A673 (cell line): Measurements from ENCODE around the gene FOXJ1. TPM values are rescaled to one million over a fixed set of nuclear protein-coding genes. Genes with fewer than 3 reads are reported as not detected.

Source experiments
- BruUV-seq: library from RNA; stranded (reverse); fragments of 400-500 nt; replicated peaks from 2 replicates; lab custom pipeline; 2021; lab: Mats Ljungman, UMichigan
- CTCF ChIA-PET: fragments of 300-600 bp; sonication (Branson Sonifier 250); formaldehyde crosslinking; loops from one replicate; lab custom pipeline; 2022; ENCODE audit warnings: antibody characterized with exemption; lab: Charles Lee
- POLR2A ChIA-PET: fragments of 300-600 bp; sonication (Branson Sonifier 250); formaldehyde crosslinking; loops from one replicate; lab custom pipeline; 2022; ENCODE audit warnings: antibody characterized with exemption; ENCODE audit not compliant: low non-redundant PET; lab: Charles Lee
- DNase-seq: peaks from one replicate; pipeline ENCODE4 v3.0.0-alpha.2; 2015; ENCODE audit warnings: low spot score
- H3K27ac ChIP-seq: fragments of 200-600 bp; sonication (generic); 2 replicates; pipeline ENCODE4 v1.5.1; 2016; ENCODE audit warnings: mixed run types, low read depth, mild to moderate bottlenecking, mixed read lengths, antibody characterized with exemption, low read length; ENCODE audit not compliant: poor library complexity, severe bottlenecking
- H3K27me3 ChIP-seq: fragments of 200-600 bp; sonication (generic); replicated peaks from 2 replicates; pipeline ENCODE4 v1.6.1; 2017; ENCODE audit warnings: mixed run types, low read depth, mild to moderate bottlenecking, mixed read lengths, antibody characterized with exemption, low read length; ENCODE audit not compliant: insufficient read depth, poor library complexity
- H3K36me3 ChIP-seq: fragments of 200-600 bp; sonication (generic); 2 replicates; pipeline ENCODE4 v1.6.1; 2016; ENCODE audit warnings: mixed run types, mild to moderate bottlenecking, mixed read lengths, antibody characterized with exemption, low read length; ENCODE audit not compliant: insufficient read depth, poor library complexity, severe bottlenecking
- H3K4me1 ChIP-seq: fragments of 200-600 bp; sonication (generic); 2 replicates; pipeline ENCODE4 v1.6.1; 2017; ENCODE audit warnings: mixed run types, mild to moderate bottlenecking, mixed read lengths, antibody characterized with exemption, low read length; ENCODE audit not compliant: insufficient read depth, poor library complexity, severe bottlenecking
- H3K4me3 ChIP-seq: fragments of 200-600 bp; sonication (generic); 2 replicates; pipeline ENCODE4 v1.5.1; 2016; ENCODE audit warnings: low read depth, mixed run types, mild to moderate bottlenecking, mixed read lengths, low read length; ENCODE audit not compliant: poor library complexity, severe bottlenecking
- H3K9me3 ChIP-seq: fragments of 200-600 bp; sonication (generic); 2 replicates; pipeline ENCODE4 v1.6.1; 2016; ENCODE audit warnings: mixed run types, low read depth, mild to moderate bottlenecking, mixed read lengths, antibody characterized with exemption, low read length; ENCODE audit not compliant: poor library complexity, severe bottlenecking
- CTCF ChIP-seq: fragments of 300-800, 200-600 bp; sonication (generic); conservative IDR thresholded peaks from 2 replicates; pipeline ENCODE4 v1.5.1; 2017; ENCODE audit warnings: low read depth, mild to moderate bottlenecking, antibody characterized with exemption, low read length, moderate library complexity, mixed read lengths
- EZH2 ChIP-seq: fragments of 200-600 bp; sonication (generic); IDR thresholded peaks from 2 replicates; pipeline ENCODE4 v1.6.1; 2017; ENCODE audit warnings: borderline replicate concordance, low read depth, mild to moderate bottlenecking, mixed read lengths, antibody characterized with exemption, low read length; ENCODE audit not compliant: poor library complexity, severe bottlenecking
- intact Hi-C: fragments of 100-400 bp; cut with micrococcal nuclease; formaldehyde crosslinking; loops from one replicate; pipeline ENCODE4 v1.10.0; 2022; ENCODE audit not compliant: unreplicated experiment
- total RNA-seq: library from RNA; stranded (reverse); gene quantifications from 2 replicates; pipeline ENCODE4 v1.2.3, GENCODE V29; 2021

Gene FOXJ1
- total RNA-seq, 1 experiment from 2014 or later = 0.17 TPM

- no peak for DNase-seq
- H3K36me3 ChIP-seq = peaks cover 59% of the 10 kb centered on the region
Measured at GRCh38 chr17:76097716-76098295, 43.2 kb downstream of the FOXJ1 start.

GRCh38 chr17:76095943-76096342 is 45.1 kb downstream of the FOXJ1 start:
- CTCF ChIA-PET = no interaction called here
- BruUV-seq = no TSS peak

More at GRCh38 chr17:76097716-76098295, 43.2 kb downstream of the FOXJ1 start:
- H3K4me3 ChIP-seq = no peak overlapping the region
- no peak for TF ChIP-seq CTCF
- no peak for TF ChIP-seq EZH2
- no peak overlapping the region for H3K27ac ChIP-seq
- intact Hi-C loops = no loop called here
- BruUV-seq = no TSS peak
- H3K9me3 ChIP-seq = no peaks in the 10 kb centered on the region
- ChIA-PET CTCF (no interaction called here), POLR2A (no interaction called here)
- no peaks in the 10 kb centered on the region for H3K27me3 ChIP-seq
- peaks cover 8% of the 10 kb centered on the region for H3K4me1 ChIP-seq

GRCh38 chr17:76094046-76094445 is 47.0 kb downstream of the FOXJ1 start:
- intact Hi-C loops = no loop called here
- no peak overlapping the region for H3K27ac ChIP-seq
- ChIA-PET CTCF (no interaction called here), POLR2A (no interaction called here)
- no peak for DNase-seq
- no peaks in the 10 kb centered on the region for H3K9me3 ChIP-seq
- no TSS peak for BruUV-seq
- peaks cover 41% of the 10 kb centered on the region for H3K36me3 ChIP-seq
- H3K4me1 ChIP-seq = no peaks in the 10 kb centered on the region
- no peak overlapping the region for H3K4me3 ChIP-seq
- TF ChIP-seq EZH2 (no peak), CTCF (no peak)
- H3K27me3 ChIP-seq = no peaks in the 10 kb centered on the region

More at GRCh38 chr17:76095943-76096342, 45.1 kb downstream of the FOXJ1 start:
- no peak overlapping the region for H3K27ac ChIP-seq
- H3K4me3 ChIP-seq = no peak overlapping the region
- TF ChIP-seq EZH2 = no peak
- TF ChIP-seq CTCF = no peak
- intact Hi-C loops = no loop called here
- H3K4me1 ChIP-seq = no peaks in the 10 kb centered on the region
- H3K27me3 ChIP-seq = no peaks in the 10 kb centered on the region
- POLR2A ChIA-PET = interaction anchor here (0.5 kb wide), 1 partner anchor 13 kb away, joined by 3 read pairs; no protein-coding TSS in a partner anchor
- no peak for DNase-seq
- no peaks in the 10 kb centered on the region for H3K9me3 ChIP-seq
- H3K36me3 ChIP-seq = peaks cover 50% of the 10 kb centered on the region
